ENCODE measurements around the gene TAF9B. TPM values are rescaled to one million over a fixed set of nuclear protein-coding genes. Genes with fewer than 3 reads are reported as not detected.
"Not testable (repeated sequence)": the region's sequence is repeated elsewhere in the genome, so short reads cannot be mapped to it uniquely, and the experiment has no call there.

TAF9B gene
- total and polyA plus RNA-seq, 2 donors (not counting 1 experiment from before 2014, with no cell fraction given): 2.2 to 13.7 TPM

- H2AFZ ChIP-seq (ENCODE audit: insufficient read depth, low read depth, low read length, poor library complexity, severe bottlenecking): no peak overlapping the region
These were observed 26.0 kb upstream of the TAF9B start for GRCh38 chrX:78165425-78165824.

GRCh38 chrX:78163175-78163574, 23.7 kb upstream of the TAF9B start:
- H3K9me3 ChIP-seq (ENCODE audit: control extremely low read depth in 1 of 3, control insufficient read depth in 2 of 3, insufficient read depth in 1 of 3, low read length in 2 of 3); H3K27me3 Mint-ChIP-seq; H3K27ac Mint-ChIP-seq; H3K9me3 Mint-ChIP-seq (ENCODE audit: insufficient read depth); CTCF ChIA-PET; H3K4me1 ChIP-seq (ENCODE audit: control insufficient read depth in 2 of 2, insufficient read depth in 2 of 2, low read length in 2 of 2); H3K4me1 Mint-ChIP-seq; H3K27me3 ChIP-seq (replicated peaks in 1 of 4; ENCODE audit: control extremely low read depth in 1 of 4, control insufficient read depth in 3 of 4, insufficient read depth in 4 of 4, low read length in 3 of 4); intact Hi-C loops (cut with micrococcal nuclease); H3K4me3 Mint-ChIP-seq; H3K4me2 ChIP-seq (replicated peaks; ENCODE audit: low read depth, low read length, poor library complexity, severe bottlenecking); H4K20me1 ChIP-seq (ENCODE audit: control insufficient read depth, insufficient read depth, low read length, poor library complexity, severe bottlenecking); H3K27ac ChIP-seq (ENCODE audit: low read length in 2 of 2); ATAC-seq (ENCODE audit: low read depth); H3K79me2 ChIP-seq (ENCODE audit: control insufficient read depth, insufficient read depth, low read length); POLR2A ChIA-PET; H3K9ac ChIP-seq (ENCODE audit: low read length); H2AFZ ChIP-seq (ENCODE audit: insufficient read depth, low read depth, low read length, poor library complexity, severe bottlenecking); H3K36me3 ChIP-seq (replicated peaks in 1 of 2; ENCODE audit: control extremely low read depth in 1 of 2, control insufficient read depth in 1 of 2, extremely low read depth in 1 of 2, insufficient read depth in 2 of 2, low read length in 1 of 2); DNase-seq; H3K4me3 ChIP-seq (ENCODE audit: control extremely low read depth in 1 of 5, extremely low read depth in 1 of 5, insufficient read depth in 1 of 5, low read depth in 2 of 5, low read length in 4 of 5): not testable (repeated sequence)
- WGBS (ENCODE audit: insufficient coverage): no CpG with 5 or more reads among the region's 4 CpGs

More at GRCh38 chrX:78165425-78165824, 26.0 kb upstream of the TAF9B start:
- Mint-ChIP-seq H3K27me3 (no peaks in the 10 kb centered on the region), H3K9me3 (ENCODE audit: insufficient read depth) (no peaks in the 10 kb centered on the region), H3K4me3 (no peak overlapping the region), H3K27ac (no peak overlapping the region), H3K4me1 (peaks cover 9% of the 10 kb centered on the region)
- no peak overlapping the region for H3K4me2 ChIP-seq (replicated peaks; ENCODE audit: low read depth, low read length, poor library complexity, severe bottlenecking)
- TF ChIP-seq EZH2 (IDR thresholded peaks at IDR 0.05; ENCODE audit: borderline replicate concordance, insufficient read depth, low read depth, low read length, poor library complexity, severe bottlenecking) (no peak), CTCF (IDR thresholded peaks at IDR 0.05) (no peak)
- no peaks in the 10 kb centered on the region for H3K9me3 ChIP-seq (ENCODE audit: control extremely low read depth in 1 of 3, control insufficient read depth in 2 of 3, insufficient read depth in 1 of 3, low read length in 2 of 3)
- H3K4me1 ChIP-seq (ENCODE audit: control insufficient read depth in 2 of 2, insufficient read depth in 2 of 2, low read length in 2 of 2): no peaks in the 10 kb centered on the region
- ATAC-seq (ENCODE audit: low read depth) (no peak), DNase-seq (no peak)
- no peak overlapping the region for H3K4me3 ChIP-seq (ENCODE audit: control extremely low read depth in 1 of 5, extremely low read depth in 1 of 5, insufficient read depth in 1 of 5, low read depth in 2 of 5, low read length in 4 of 5)
- no peaks in the 10 kb centered on the region for H3K36me3 ChIP-seq (replicated peaks in 1 of 2; ENCODE audit: control extremely low read depth in 1 of 2, control insufficient read depth in 1 of 2, extremely low read depth in 1 of 2, insufficient read depth in 2 of 2, low read length in 1 of 2)
- H3K9ac ChIP-seq (ENCODE audit: low read length): no peak overlapping the region
- H3K27ac ChIP-seq (ENCODE audit: low read length in 2 of 2): no peak overlapping the region
- CTCF ChIA-PET: no interaction called here
- no peaks in the 10 kb centered on the region for H3K79me2 ChIP-seq (ENCODE audit: control insufficient read depth, insufficient read depth, low read length)
- no peaks in the 10 kb centered on the region for H3K27me3 ChIP-seq (replicated peaks in 1 of 4; ENCODE audit: control extremely low read depth in 1 of 4, control insufficient read depth in 3 of 4, insufficient read depth in 4 of 4, low read length in 3 of 4)
- H4K20me1 ChIP-seq (ENCODE audit: control insufficient read depth, insufficient read depth, low read length, poor library complexity, severe bottlenecking): no peaks in the 10 kb centered on the region
- WGBS (ENCODE audit: insufficient coverage): 100% methylated on average over 1 of the region's 1 CpG
- intact Hi-C loops (cut with micrococcal nuclease): no loop called here
- POLR2A ChIA-PET: no interaction called here

GRCh38 chrX:78160711-78161110, 21.3 kb upstream of the TAF9B start:
- CTCF ChIA-PET: interaction anchor here (0.6 kb wide), 1 partner anchor 395 kb away, joined by 4 read pairs; no protein-coding TSS in a partner anchor
- H3K9me3 Mint-ChIP-seq (ENCODE audit: insufficient read depth); H3K4me3 Mint-ChIP-seq; H3K4me3 ChIP-seq (ENCODE audit: control extremely low read depth in 1 of 5, extremely low read depth in 1 of 5, insufficient read depth in 1 of 5, low read depth in 2 of 5, low read length in 4 of 5); H4K20me1 ChIP-seq (ENCODE audit: control insufficient read depth, insufficient read depth, low read length, poor library complexity, severe bottlenecking); H3K9ac ChIP-seq (ENCODE audit: low read length); DNase-seq; H3K27ac ChIP-seq (ENCODE audit: low read length in 2 of 2); H3K79me2 ChIP-seq (ENCODE audit: control insufficient read depth, insufficient read depth, low read length); H3K9me3 ChIP-seq (ENCODE audit: control extremely low read depth in 1 of 3, control insufficient read depth in 2 of 3, insufficient read depth in 1 of 3, low read length in 2 of 3); H2AFZ ChIP-seq (ENCODE audit: insufficient read depth, low read depth, low read length, poor library complexity, severe bottlenecking); H3K36me3 ChIP-seq (replicated peaks in 1 of 2; ENCODE audit: control extremely low read depth in 1 of 2, control insufficient read depth in 1 of 2, extremely low read depth in 1 of 2, insufficient read depth in 2 of 2, low read length in 1 of 2); intact Hi-C loops (cut with micrococcal nuclease); H3K27me3 ChIP-seq (replicated peaks in 1 of 4; ENCODE audit: control extremely low read depth in 1 of 4, control insufficient read depth in 3 of 4, insufficient read depth in 4 of 4, low read length in 3 of 4); H3K4me2 ChIP-seq (replicated peaks; ENCODE audit: low read depth, low read length, poor library complexity, severe bottlenecking); H3K27ac Mint-ChIP-seq; H3K27me3 Mint-ChIP-seq; H3K4me1 ChIP-seq (ENCODE audit: control insufficient read depth in 2 of 2, insufficient read depth in 2 of 2, low read length in 2 of 2); H3K4me1 Mint-ChIP-seq; POLR2A ChIA-PET; ATAC-seq (ENCODE audit: low read depth): not testable (repeated sequence)
- 100% methylated on average over 1 of the region's 4 CpGs for WGBS (ENCODE audit: insufficient coverage)
